Activated naive CD8-positive, alpha-beta T cell treated with anti-CD3 and anti-CD28 coated beads, Interleukin-2, amount 50 U/mL, for 24 hours (primary cell): ENCODE measurements around the gene SLC19A3.
A peak's percentile ranks its signal among the peaks of the same experiment; 100 is the strongest.
"Not testable (repeated sequence)": the region's sequence is repeated elsewhere in the genome, so short reads cannot be mapped to it uniquely, and the experiment has no call there.

Experiments
- ATAC-seq: fragments of 150-1000 bp; cut with Tn5 transposase; one replicate; pipeline ENCODE4 v1.10.0; 2021
- DNase-seq: peaks from one replicate; pipeline ENCODE4 v3.0.0; 2021
- H3K27ac Mint-ChIP-seq: one replicate; pipeline ENCODE4 v1.8.0; 2021; ENCODE audit warnings: mild to moderate bottlenecking, mixed read lengths
- H3K27me3 Mint-ChIP-seq: one replicate; pipeline ENCODE4 v1.8.0; 2021; ENCODE audit warnings: mixed read lengths
- H3K36me3 Mint-ChIP-seq: one replicate; pipeline ENCODE4 v1.8.0; 2021; ENCODE audit warnings: low read depth, mixed read lengths
- H3K4me1 Mint-ChIP-seq: one replicate; pipeline ENCODE4 v1.8.0; 2021; ENCODE audit warnings: mixed read lengths
- H3K4me3 Mint-ChIP-seq: one replicate; pipeline ENCODE4 v1.8.0; 2021; ENCODE audit warnings: mild to moderate bottlenecking, moderate library complexity, mixed read lengths
- H3K9me3 Mint-ChIP-seq: one replicate; pipeline ENCODE4 v1.8.0; 2021; ENCODE audit warnings: mixed read lengths

SLC19A3 gene

GRCh38 chr2:227717687-227718567 is at the start of gene SLC19A3:
Gene SLC19A3, minus strand, starts transcription at chr2:227718028. Its CDS starts 15,710 bp downstream, at chr2:227702318.
- no peak within 1 kb of the TSS for H3K27ac Mint-ChIP-seq
- peak; percentile 15 for DNase-seq
- H3K4me1 Mint-ChIP-seq, result no peaks in the 10 kb centered on the region
- H3K4me3 Mint-ChIP-seq, result no peak within 1 kb of the TSS
- no peak for ATAC-seq
- H3K36me3 Mint-ChIP-seq, result no peaks in the 10 kb centered on the region
- no peaks in the 10 kb centered on the region for H3K9me3 Mint-ChIP-seq
- H3K27me3 Mint-ChIP-seq, result peaks cover 18% of the 10 kb centered on the region

GRCh38 chr2:227766373-227766883 is 48.6 kb upstream of the SLC19A3 start:
- no peak overlapping the region for H3K4me3 Mint-ChIP-seq
- H3K27me3 Mint-ChIP-seq, result no peaks in the 10 kb centered on the region
- H3K36me3 Mint-ChIP-seq, result no peaks in the 10 kb centered on the region
- no peak overlapping the region for H3K27ac Mint-ChIP-seq
- peak; percentile 68 for DNase-seq
- peak; percentile 88 for ATAC-seq
- no peaks in the 10 kb centered on the region for H3K4me1 Mint-ChIP-seq
- no peaks in the 10 kb centered on the region for H3K9me3 Mint-ChIP-seq

GRCh38 chr2:227765788-227766372 is 48.1 kb upstream of the SLC19A3 start:
- Mint-ChIP-seq H3K36me3 (no peaks in the 10 kb centered on the region), H3K27ac (no peak overlapping the region), H3K4me1 (no peaks in the 10 kb centered on the region), H3K27me3 (no peaks in the 10 kb centered on the region), H3K9me3 (no peaks in the 10 kb centered on the region), H3K4me3 (no peak overlapping the region)
- DNase-seq, result no peak
- ATAC-seq, result no peak

- H3K36me3 Mint-ChIP-seq, result no peaks in the 10 kb centered on the region
- ATAC-seq, result no peak
- H3K4me3 Mint-ChIP-seq, result no peak overlapping the region
- no peaks in the 10 kb centered on the region for H3K27me3 Mint-ChIP-seq
- no peak overlapping the region for H3K27ac Mint-ChIP-seq
- no peaks in the 10 kb centered on the region for H3K9me3 Mint-ChIP-seq
- no peaks in the 10 kb centered on the region for H3K4me1 Mint-ChIP-seq
- DNase-seq, result no peak
Measured at GRCh38 chr2:227761740-227762476, 44.1 kb upstream of the SLC19A3 start.

GRCh38 chr2:227759411-227760118 is 41.7 kb upstream of the SLC19A3 start:
- DNase-seq (no peak), ATAC-seq (no peak)
- H3K27ac Mint-ChIP-seq, result no peak overlapping the region
- no peaks in the 10 kb centered on the region for H3K9me3 Mint-ChIP-seq
- no peaks in the 10 kb centered on the region for H3K4me1 Mint-ChIP-seq
- no peaks in the 10 kb centered on the region for H3K27me3 Mint-ChIP-seq
- H3K4me3 Mint-ChIP-seq, result no peak overlapping the region
- no peaks in the 10 kb centered on the region for H3K36me3 Mint-ChIP-seq

- H3K27ac Mint-ChIP-seq, H3K9me3 Mint-ChIP-seq, H3K4me1 Mint-ChIP-seq, H3K36me3 Mint-ChIP-seq, DNase-seq, H3K4me3 Mint-ChIP-seq, H3K27me3 Mint-ChIP-seq, ATAC-seq: not testable (repeated sequence)
Measured at GRCh38 chr2:227756261-227756660, 38.4 kb upstream of the SLC19A3 start.

- Mint-ChIP-seq H3K9me3 (no peaks in the 10 kb centered on the region), H3K4me3 (no peak overlapping the region), H3K27me3 (no peaks in the 10 kb centered on the region), H3K4me1 (no peaks in the 10 kb centered on the region), H3K27ac (no peak overlapping the region), H3K36me3 (no peaks in the 10 kb centered on the region)
- DNase-seq, result no peak
- no peak for ATAC-seq
Measured at GRCh38 chr2:227748079-227748478, 30.3 kb upstream of the SLC19A3 start.

- H3K4me3 Mint-ChIP-seq, result no peak within 1 kb of the TSS
- no peaks in the 10 kb centered on the region for H3K36me3 Mint-ChIP-seq
- H3K27ac Mint-ChIP-seq, result no peak within 1 kb of the TSS
- DNase-seq (no peak), ATAC-seq (no peak)
- H3K27me3 Mint-ChIP-seq, result no peaks in the 10 kb centered on the region
- H3K9me3 Mint-ChIP-seq, result no peaks in the 10 kb centered on the region
- H3K4me1 Mint-ChIP-seq, result no peaks in the 10 kb centered on the region
Measured at GRCh38 chr2:227745594-227745993, 27.8 kb upstream of the SLC19A3 start, which contains the start of gene SCYGR8. Gene SCYGR8, plus strand, starts transcription at chr2:227745894. Its CDS starts 0 bp downstream, at chr2:227745894.

GRCh38 chr2:227740705-227741104 is 22.9 kb upstream of the SLC19A3 start:
- H3K27me3 Mint-ChIP-seq, H3K27ac Mint-ChIP-seq, H3K4me1 Mint-ChIP-seq, H3K4me3 Mint-ChIP-seq, ATAC-seq, H3K36me3 Mint-ChIP-seq, DNase-seq, H3K9me3 Mint-ChIP-seq: not testable (repeated sequence)

- Mint-ChIP-seq H3K36me3 (no peaks in the 10 kb centered on the region), H3K9me3 (no peaks in the 10 kb centered on the region), H3K27me3 (no peaks in the 10 kb centered on the region), H3K4me3 (no peak overlapping the region), H3K4me1 (no peaks in the 10 kb centered on the region), H3K27ac (no peak overlapping the region)
- ATAC-seq (no peak), DNase-seq (no peak)
Measured at GRCh38 chr2:227739351-227739750, 21.5 kb upstream of the SLC19A3 start.

GRCh38 chr2:227728035-227728434 is 10.2 kb upstream of the SLC19A3 start, which contains the start of gene SCYGR7:
Gene SCYGR7, plus strand, starts transcription at chr2:227728335. Its CDS starts 0 bp downstream, at chr2:227728335.
- no peaks in the 10 kb centered on the region for H3K4me1 Mint-ChIP-seq
- H3K9me3 Mint-ChIP-seq, result no peaks in the 10 kb centered on the region
- DNase-seq, result no peak
- ATAC-seq, result no peak
- H3K4me3 Mint-ChIP-seq, result no peak within 1 kb of the TSS
- no peak within 1 kb of the TSS for H3K27ac Mint-ChIP-seq
- H3K36me3 Mint-ChIP-seq, result no peaks in the 10 kb centered on the region
- peaks cover 7% of the 10 kb centered on the region for H3K27me3 Mint-ChIP-seq

- ATAC-seq (no peak), DNase-seq (no peak)
- Mint-ChIP-seq H3K27ac (no peak within 1 kb of the TSS), H3K4me3 (no peak within 1 kb of the TSS), H3K36me3 (no peaks in the 10 kb centered on the region), H3K27me3 (peaks cover 10% of the 10 kb centered on the region), H3K4me1 (no peaks in the 10 kb centered on the region), H3K9me3 (no peaks in the 10 kb centered on the region)
Measured at GRCh38 chr2:227724394-227725039, 6.7 kb upstream of the SLC19A3 start, which contains the start of gene SCYGR6. Gene SCYGR6, minus strand, starts transcription at chr2:227724757. Its CDS starts 0 bp downstream, at chr2:227724757.

GRCh38 chr2:227722821-227723220 is 5.0 kb upstream of the SLC19A3 start:
- H3K27me3 Mint-ChIP-seq, result peaks cover 11% of the 10 kb centered on the region
- H3K27ac Mint-ChIP-seq, H3K36me3 Mint-ChIP-seq, H3K4me1 Mint-ChIP-seq, DNase-seq, ATAC-seq, H3K9me3 Mint-ChIP-seq, H3K4me3 Mint-ChIP-seq: not testable (repeated sequence)
